IMR-90 (cell line): ENCODE measurements around the gene ACOD1. TPM values are rescaled to one million over a fixed set of nuclear protein-coding genes. Genes with fewer than 3 reads are reported as not detected.

Source experiments
- ATAC-seq: fragments of 200-7000 bp; cut with Tn5 transposase; 2 replicates; pipeline ENCODE4 v1.9.1; 2020; ENCODE audit warnings: low read depth, mild to moderate bottlenecking, moderate library complexity
- BruUV-seq: library from RNA; stranded (reverse); fragments of 400-500 nt; replicated peaks from 2 replicates; lab custom pipeline; 2021; lab: Mats Ljungman, UMichigan
- CTCF ChIA-PET: fragments of 300-600 bp; formaldehyde crosslinking; extraction: SDS; loops from one replicate; lab custom pipeline; 2021; ENCODE audit warnings: antibody characterized with exemption; lab: Yijun Ruan, JAX
- POLR2A ChIA-PET: fragments of 300-600 bp; sonication (Branson Sonifier 250); formaldehyde crosslinking; loops from one replicate; lab custom pipeline; 2022; ENCODE audit warnings: antibody characterized with exemption; ENCODE audit not compliant: unreplicated experiment; lab: Charles Lee
- DNase-seq: peaks from one replicate; pipeline ENCODE4 v3.0.0; 2013
- H2AFZ ChIP-seq: replicated peaks from 2 replicates; pipeline ENCODE3; 2013; ENCODE audit warnings: low read length, mild to moderate bottlenecking; ENCODE audit not compliant: poor library complexity
- H2AK5ac ChIP-seq: 2 replicates; pipeline ENCODE4 v1.6.1; 2013; ENCODE audit warnings: low read depth, low read length, inconsistent platforms
- H2AK9ac ChIP-seq: replicated peaks from 2 replicates; pipeline ENCODE3; 2013; ENCODE audit warnings: mild to moderate bottlenecking, low read depth, low read length, moderate library complexity; ENCODE audit not compliant: poor library complexity
- H2BK120ac ChIP-seq: 2 replicates; pipeline ENCODE4 v1.6.1; 2013; ENCODE audit warnings: low read depth, low read length, inconsistent platforms
- H2BK15ac ChIP-seq: 3 replicates; pipeline ENCODE4 v1.6.1; 2013; ENCODE audit warnings: low read depth, low read length, inconsistent platforms
- H2BK20ac ChIP-seq: 2 replicates; pipeline ENCODE4 v1.6.1; 2013; ENCODE audit warnings: low read depth, mild to moderate bottlenecking, inconsistent platforms, low read length, moderate library complexity
- H2BK5ac ChIP-seq: 2 replicates; pipeline ENCODE4 v1.6.1; 2013; ENCODE audit warnings: mild to moderate bottlenecking, low read depth, low read length, inconsistent platforms; ENCODE audit not compliant: poor library complexity, severe bottlenecking
- H3K14ac ChIP-seq: replicated peaks from 2 replicates; pipeline ENCODE4 v1.6.1; 2013; ENCODE audit warnings: low read depth, low read length, inconsistent platforms
- H3K18ac ChIP-seq: 2 replicates; pipeline ENCODE4 v1.6.1; 2013; ENCODE audit warnings: low read depth, low read length, control low read depth
- H3K23ac ChIP-seq: 2 replicates; pipeline ENCODE4 v1.6.1; 2013; ENCODE audit warnings: low read depth, low read length, inconsistent platforms
- H3K27ac ChIP-seq: 2 replicates; pipeline ENCODE4 v1.5.1; 2013; ENCODE audit warnings: mild to moderate bottlenecking, control low read depth, low read length; ENCODE audit not compliant: insufficient read depth
- H3K27me3 ChIP-seq: 2 replicates; pipeline ENCODE4 v1.6.1; 2013; ENCODE audit warnings: low read length; ENCODE audit not compliant: control insufficient read depth, insufficient read depth
- H3K36me3 ChIP-seq: 2 replicates; pipeline ENCODE4 v1.6.1; 2013; ENCODE audit warnings: low read length, mixed read lengths; ENCODE audit not compliant: control insufficient read depth, insufficient read depth
- H3K4ac ChIP-seq: 2 replicates; pipeline ENCODE4 v1.6.1; 2013; ENCODE audit warnings: low read depth, low read length, inconsistent platforms
- H3K4me1 ChIP-seq: 2 replicates; pipeline ENCODE4 v1.6.1; 2013; ENCODE audit warnings: low read length, mixed read lengths; ENCODE audit not compliant: control insufficient read depth, insufficient read depth
- H3K4me2 ChIP-seq: 2 replicates; pipeline ENCODE4 v1.6.1; 2013; ENCODE audit warnings: low read depth, mild to moderate bottlenecking, control low read depth, low read length, moderate library complexity
- H3K4me3 ChIP-seq: 2 replicates; pipeline ENCODE4 v1.5.1; 2013; ENCODE audit warnings: low read depth, mild to moderate bottlenecking, control low read depth, low read length, moderate library complexity; ENCODE audit not compliant: insufficient read depth
- H3K56ac ChIP-seq: 2 replicates; pipeline ENCODE4 v1.6.1; 2013; ENCODE audit warnings: low read length, inconsistent platforms; ENCODE audit not compliant: insufficient read depth; ENCODE audit errors: extremely low read depth
- H3K79me1 ChIP-seq, 2 experiments: 2 replicates each; pipeline ENCODE4 v1.6.1; 2013; ENCODE audit warnings: low read length in 2 of 2, inconsistent platforms in 1 of 2, low read depth in 1 of 2
- H3K9ac ChIP-seq: 2 replicates; pipeline ENCODE4 v1.6.1; 2013; ENCODE audit warnings: low read depth, low read length, control low read depth
- H3K9me1 ChIP-seq: 2 replicates; pipeline ENCODE4 v1.6.1; 2013; ENCODE audit warnings: low read length, inconsistent platforms; ENCODE audit not compliant: insufficient read depth
- H3K9me3 ChIP-seq: 2 replicates; pipeline ENCODE4 v1.6.1; 2013; ENCODE audit warnings: low read length; ENCODE audit not compliant: control insufficient read depth, insufficient read depth
- H4K20me1 ChIP-seq: 2 replicates; pipeline ENCODE4 v1.6.1; 2013; ENCODE audit warnings: low read length, inconsistent platforms; ENCODE audit not compliant: insufficient read depth
- H4K5ac ChIP-seq: 2 replicates; pipeline ENCODE4 v1.6.1; 2013; ENCODE audit warnings: mild to moderate bottlenecking, low read depth, low read length, control low read depth
- H4K8ac ChIP-seq, 2 experiments: 2 replicates each; pipeline ENCODE4 v1.6.1; 2013; ENCODE audit warnings: low read depth in 2 of 2, low read length in 2 of 2, control low read depth in 1 of 2, inconsistent platforms in 1 of 2
- H4K91ac ChIP-seq: 2 replicates; pipeline ENCODE4 v1.6.1; 2013; ENCODE audit warnings: low read depth, low read length, inconsistent platforms; ENCODE audit not compliant: insufficient read depth
- BHLHE40 ChIP-seq: fragments of 150-350 bp; IDR thresholded peaks from 2 replicates; pipeline ENCODE4 v1.6.1; 2016; ENCODE audit warnings: mild to moderate bottlenecking, low read depth, low read length
- CEBPB ChIP-seq: IDR thresholded peaks from 2 replicates; pipeline ENCODE4 v1.6.1; 2012; ENCODE audit warnings: low read depth, low read length, improper control_type of control experiment
- CHD1 ChIP-seq: IDR thresholded peaks from 2 replicates; pipeline ENCODE4 v1.6.1; 2012; ENCODE audit warnings: low read depth, low read length, improper control_type of control experiment
- CTCF ChIP-seq: conservative IDR thresholded peaks from 2 replicates; pipeline ENCODE4 v1.5.1; 2012; ENCODE audit warnings: mild to moderate bottlenecking, low read depth, low read length, improper control_type of control experiment
- FOS ChIP-seq: fragments of 150-350 bp; IDR thresholded peaks from 2 replicates; pipeline ENCODE4 v1.6.1; 2016; ENCODE audit warnings: low read depth, low read length
- MAFK ChIP-seq: IDR thresholded peaks from 2 replicates; pipeline ENCODE4 v1.6.1; 2012; ENCODE audit warnings: low read depth, low read length, improper control_type of control experiment
- MAZ ChIP-seq: IDR thresholded peaks from 2 replicates; pipeline ENCODE4 v1.6.1; 2012; ENCODE audit warnings: low read depth, mild to moderate bottlenecking, low read length, improper control_type of control experiment, moderate library complexity, borderline replicate concordance
- MXI1 ChIP-seq: IDR thresholded peaks from 2 replicates; pipeline ENCODE4 v1.6.1; 2012; ENCODE audit warnings: low read depth, mild to moderate bottlenecking, low read length, moderate library complexity, borderline replicate concordance
- NFE2L2 ChIP-seq: fragments of 150-350 bp; IDR thresholded peaks from 2 replicates; pipeline ENCODE4 v1.6.1; 2016; ENCODE audit warnings: low read depth, mild to moderate bottlenecking, low read length
- RAD21 ChIP-seq: IDR thresholded peaks from 2 replicates; pipeline ENCODE4 v1.6.1; 2012; ENCODE audit warnings: low read length, improper control_type of control experiment
- RFX5 ChIP-seq: IDR thresholded peaks from 2 replicates; pipeline ENCODE4 v1.8.0; 2012; ENCODE audit warnings: low read depth, mild to moderate bottlenecking, low read length, moderate library complexity
- SMC3 ChIP-seq: fragments of 150-350 bp; IDR thresholded peaks from 2 replicates; pipeline ENCODE4 v1.6.1; 2016; ENCODE audit warnings: low read depth, mild to moderate bottlenecking, antibody characterized with exemption, low read length, moderate library complexity
- USF2 ChIP-seq: fragments of 150-350 bp; IDR thresholded peaks from 2 replicates; pipeline ENCODE4 v1.6.1; 2017; ENCODE audit warnings: mild to moderate bottlenecking, antibody characterized with exemption, low read length, low read depth
- WGBS, 2 experiments: methylation state at CpG; one replicate each; pipeline versions ENCODE4 v1.1.5 to v1.1.7; 2013; ENCODE audit warnings: missing lambda C conversion rate in 2 of 2; ENCODE audit not compliant: insufficient read length in 1 of 2; ENCODE audit errors: extremely low coverage in 2 of 2; 5-methylcytosine and 5-hydroxymethylcytosine counted together
- dilution Hi-C: fragments of 300-500 bp; cut with HindIII; formaldehyde crosslinking; loops from one replicate; pipeline ENCODE4 v1.14.3; 2018; ENCODE audit warnings: low sequenced_read_pairs; ENCODE audit not compliant: unreplicated experiment
- in situ Hi-C: fragments of 300-500 bp; cut with MboI; formaldehyde crosslinking; loops from 3 replicates; pipeline ENCODE4 v1.14.3; 2019; ENCODE audit warnings: low sequenced_read_pairs, inconsistent platforms, mixed read lengths
- intact Hi-C: fragments of 100-400 bp; cut with micrococcal nuclease; formaldehyde crosslinking; loops from 2 replicates; pipeline ENCODE4 v1.10.0; 2022
- polyA plus RNA-seq, 3 experiments: library from polyadenylated mRNA; depleted of rRNA; stranded (reverse); fragments of >200 nt; gene quantifications; 2 replicates each; pipeline ENCODE4 v1.2.3, GENCODE V29; 2012; ENCODE audit warnings: low replicate concordance in 1 of 3
- total RNA-seq: library from RNA; depleted of rRNA; stranded (reverse); fragments of >200 nt; gene quantifications from 2 replicates; pipeline ENCODE4 v1.2.3, GENCODE V29; 2012

ACOD1 gene
- total and polyA plus RNA-seq, 2 of the 4 experiments (the other 2 are of a cell fraction) = not detected

GRCh38 chr13:76982061-76982460, 33.8 kb downstream of the ACOD1 start:
- no peak for DNase-seq

More at GRCh38 chr13:76982061-76982460, 33.8 kb downstream of the ACOD1 start:
- ChIA-PET POLR2A (no interaction called here), CTCF (no interaction called here)
- WGBS, 2 experiments = no CpG with 5 or more reads among the region's 6 CpGs
- no peak for TF ChIP-seq RAD21
- TF ChIP-seq MXI1 = no peak
- no peak for TF ChIP-seq NFE2L2
- no peak for TF ChIP-seq FOS
- TF ChIP-seq MAZ = no peak
- no peak for TF ChIP-seq MAFK
- TF ChIP-seq CHD1 = no peak
- TF ChIP-seq USF2 = no peak
- no peak for TF ChIP-seq CEBPB
- TF ChIP-seq BHLHE40 = no peak
- no peak for TF ChIP-seq SMC3
- TF ChIP-seq RFX5 = no peak
- no peak for TF ChIP-seq CTCF
- H3K9me1 ChIP-seq = no peaks in the 10 kb centered on the region
- H3K79me1 ChIP-seq = no peaks in the 10 kb centered on the region
- H3K56ac ChIP-seq = no peak overlapping the region
- no peak for ATAC-seq
- H4K8ac ChIP-seq = no peak overlapping the region
- no TSS peak for BruUV-seq
- no peak overlapping the region for H3K23ac ChIP-seq
- H3K27me3 ChIP-seq = peaks cover 24% of the 10 kb centered on the region
- intact Hi-C loops = loop anchor here (5.0 to 10.0 kb wide), 2 partner anchors 95 to 1107 kb away; partner anchors contain the start of gene KCTD12
- no peaks in the 10 kb centered on the region for H3K4me1 ChIP-seq
- no peak overlapping the region for H3K4me2 ChIP-seq
- H2BK15ac ChIP-seq = no peak overlapping the region
- no peak overlapping the region for H2BK20ac ChIP-seq
- H3K9me3 ChIP-seq = no peaks in the 10 kb centered on the region
- no peak overlapping the region for H3K4ac ChIP-seq
- in situ Hi-C loops = loop anchor here (25.0 kb wide), 1 partner anchor 1295 kb away; no protein-coding TSS in a partner anchor
- no peak overlapping the region for H4K91ac ChIP-seq
- H2BK120ac ChIP-seq = no peak overlapping the region
- H2AFZ ChIP-seq = no peak overlapping the region
- H4K5ac ChIP-seq = no peak overlapping the region
- dilution Hi-C loops = no loop called here
- no peaks in the 10 kb centered on the region for H4K20me1 ChIP-seq
- H2AK5ac ChIP-seq = no peak overlapping the region
- H3K18ac ChIP-seq = no peak overlapping the region
- H3K36me3 ChIP-seq = no peaks in the 10 kb centered on the region
- no peak overlapping the region for H2AK9ac ChIP-seq
- no peak overlapping the region for H2BK5ac ChIP-seq
- no peak overlapping the region for H3K9ac ChIP-seq
- no peak overlapping the region for H3K4me3 ChIP-seq
- no peak overlapping the region for H3K14ac ChIP-seq
- no peak overlapping the region for H3K27ac ChIP-seq
